ENCODE results near the gene PSPC1.
"Not testable (repeated sequence)": the region's sequence is repeated elsewhere in the genome, so short reads cannot be mapped to it uniquely, and the experiment has no call there.

Gene PSPC1

DNA sequence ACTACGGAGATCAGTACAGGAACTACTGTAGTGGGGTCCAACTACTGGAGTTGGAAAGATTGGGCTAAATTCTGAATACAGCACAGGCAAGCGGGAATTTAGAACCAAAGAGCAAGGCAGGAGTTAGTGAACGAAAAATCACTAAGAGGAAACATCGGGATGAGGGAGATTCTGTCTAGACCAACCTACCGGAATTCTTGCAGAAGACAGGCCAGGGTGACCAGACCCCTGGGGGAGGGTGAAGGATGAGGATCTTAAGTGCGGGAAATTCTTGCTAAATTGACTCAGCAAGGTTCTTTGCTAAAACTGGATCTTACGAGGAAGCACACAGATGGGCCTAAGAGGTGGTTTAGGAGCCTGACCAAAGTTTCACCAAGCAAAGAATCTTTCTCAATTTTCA, 13.2 kb upstream of the PSPC1 start:
- no peaks in the 10 kb centered on the region for H3K36me3 ChIP-seq (ENCODE audit: low read depth)
- no peak overlapping the region for H3K27ac ChIP-seq (ENCODE audit: poor library complexity, severe bottlenecking)
- TF ChIP-seq, protein P1, sequence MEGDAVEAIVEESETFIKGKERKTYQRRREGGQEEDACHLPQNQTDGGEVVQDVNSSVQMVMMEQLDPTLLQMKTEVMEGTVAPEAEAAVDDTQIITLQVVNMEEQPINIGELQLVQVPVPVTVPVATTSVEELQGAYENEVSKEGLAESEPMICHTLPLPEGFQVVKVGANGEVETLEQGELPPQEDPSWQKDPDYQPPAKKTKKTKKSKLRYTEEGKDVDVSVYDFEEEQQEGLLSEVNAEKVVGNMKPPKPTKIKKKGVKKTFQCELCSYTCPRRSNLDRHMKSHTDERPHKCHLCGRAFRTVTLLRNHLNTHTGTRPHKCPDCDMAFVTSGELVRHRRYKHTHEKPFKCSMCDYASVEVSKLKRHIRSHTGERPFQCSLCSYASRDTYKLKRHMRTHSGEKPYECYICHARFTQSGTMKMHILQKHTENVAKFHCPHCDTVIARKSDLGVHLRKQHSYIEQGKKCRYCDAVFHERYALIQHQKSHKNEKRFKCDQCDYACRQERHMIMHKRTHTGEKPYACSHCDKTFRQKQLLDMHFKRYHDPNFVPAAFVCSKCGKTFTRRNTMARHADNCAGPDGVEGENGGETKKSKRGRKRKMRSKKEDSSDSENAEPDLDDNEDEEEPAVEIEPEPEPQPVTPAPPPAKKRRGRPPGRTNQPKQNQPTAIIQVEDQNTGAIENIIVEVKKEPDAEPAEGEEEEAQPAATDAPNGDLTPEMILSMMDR (IDR thresholded peaks at IDR 0.05; ENCODE audit: poor library complexity, severe bottlenecking), result no peak
- H3K4me1 ChIP-seq (ENCODE audit: insufficient read depth, poor library complexity, severe bottlenecking), result peaks cover 17% of the 10 kb centered on the region
- no peaks in the 10 kb centered on the region for H3K9me3 ChIP-seq (ENCODE audit: severe bottlenecking)
- no peaks in the 10 kb centered on the region for H3K27me3 ChIP-seq (ENCODE audit: insufficient read depth, poor library complexity, severe bottlenecking)
- DNase-seq (ENCODE audit: low spot score) (no peak), ATAC-seq (ENCODE audit: low read depth) (no peak)
- H3K4me3 ChIP-seq (ENCODE audit: severe bottlenecking), result no peak overlapping the region

DNA sequence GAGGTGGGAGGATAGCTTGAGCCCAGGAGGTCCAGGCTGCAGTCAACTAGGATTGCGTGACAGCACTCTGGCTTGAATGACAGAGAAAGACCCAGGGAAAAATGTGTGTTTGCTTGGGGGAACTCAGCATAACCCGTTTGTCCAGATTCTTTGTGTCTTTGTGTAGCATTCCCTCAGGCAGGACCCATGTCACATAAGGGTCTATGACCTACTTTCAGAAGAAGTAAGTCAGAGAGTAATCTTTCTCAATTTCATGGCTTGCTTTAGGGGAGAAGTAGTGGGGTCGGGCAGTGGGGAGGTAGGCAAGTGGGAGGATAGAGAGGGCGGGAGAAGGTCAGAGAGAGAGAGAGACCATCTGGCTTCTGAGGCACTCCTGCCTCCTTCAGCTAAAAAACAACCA, 11.9 kb upstream of the PSPC1 start:
- peak overlapping the region; percentile 69 for H3K27ac ChIP-seq (ENCODE audit: poor library complexity, severe bottlenecking)
- ATAC-seq (ENCODE audit: low read depth), result peak; percentile 59

DNA sequence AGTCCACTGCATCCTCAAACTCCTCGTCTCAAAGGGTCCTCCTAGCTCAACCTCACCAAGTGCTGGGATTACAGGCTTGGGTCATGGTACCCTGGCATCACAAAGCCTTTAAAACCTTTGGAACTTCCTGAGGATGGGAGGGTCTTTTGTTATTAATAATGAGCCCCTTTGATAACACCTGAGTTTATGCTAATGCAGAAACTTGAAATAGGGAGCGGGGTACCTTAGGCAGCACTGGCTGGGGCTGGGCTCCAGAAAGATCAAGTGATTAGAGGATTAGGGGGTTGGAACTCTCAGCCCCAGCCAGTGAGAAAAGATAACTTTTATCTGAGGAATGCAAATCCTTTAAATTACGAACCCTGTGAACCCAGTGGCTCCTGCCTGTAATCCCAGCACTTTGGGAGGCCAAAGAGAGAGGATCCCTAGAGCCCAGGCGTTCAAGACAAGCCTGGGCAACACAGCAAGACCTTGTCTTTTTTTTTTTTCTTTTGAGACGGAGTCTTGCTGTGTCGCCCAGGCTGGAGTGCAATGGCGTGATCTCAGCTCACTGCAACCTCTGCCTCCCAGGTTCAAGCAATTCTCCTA, 9.3 kb upstream of the PSPC1 start:
- DNase-seq (ENCODE audit: low spot score), result no peak
- TF ChIP-seq, protein P1 (IDR thresholded peaks at IDR 0.05; ENCODE audit: poor library complexity, severe bottlenecking), result no peak
- Histone ChIP-seq H3K4me3 (ENCODE audit: severe bottlenecking) (no peak overlapping the region), H3K36me3 (ENCODE audit: low read depth) (no peaks in the 10 kb centered on the region), H3K27me3 (ENCODE audit: insufficient read depth, poor library complexity, severe bottlenecking) (no peaks in the 10 kb centered on the region), H3K4me1 (ENCODE audit: insufficient read depth, poor library complexity, severe bottlenecking) (peaks cover 17% of the 10 kb centered on the region), H3K27ac (ENCODE audit: poor library complexity, severe bottlenecking) (no peak overlapping the region), H3K9me3 (ENCODE audit: severe bottlenecking) (no peaks in the 10 kb centered on the region)
- ATAC-seq (ENCODE audit: low read depth), result no peak

More for the DNA sequence above, 11.9 kb upstream of the PSPC1 start:
- DNase-seq (ENCODE audit: low spot score), result no peak
- Histone ChIP-seq H3K4me1 (ENCODE audit: insufficient read depth, poor library complexity, severe bottlenecking) (peaks cover 17% of the 10 kb centered on the region), H3K4me3 (ENCODE audit: severe bottlenecking) (no peak overlapping the region), H3K9me3 (ENCODE audit: severe bottlenecking) (no peaks in the 10 kb centered on the region), H3K27me3 (ENCODE audit: insufficient read depth, poor library complexity, severe bottlenecking) (no peaks in the 10 kb centered on the region), H3K36me3 (ENCODE audit: low read depth) (no peaks in the 10 kb centered on the region)
- TF ChIP-seq, protein P1 (IDR thresholded peaks at IDR 0.05; ENCODE audit: poor library complexity, severe bottlenecking), result no peak

DNA sequence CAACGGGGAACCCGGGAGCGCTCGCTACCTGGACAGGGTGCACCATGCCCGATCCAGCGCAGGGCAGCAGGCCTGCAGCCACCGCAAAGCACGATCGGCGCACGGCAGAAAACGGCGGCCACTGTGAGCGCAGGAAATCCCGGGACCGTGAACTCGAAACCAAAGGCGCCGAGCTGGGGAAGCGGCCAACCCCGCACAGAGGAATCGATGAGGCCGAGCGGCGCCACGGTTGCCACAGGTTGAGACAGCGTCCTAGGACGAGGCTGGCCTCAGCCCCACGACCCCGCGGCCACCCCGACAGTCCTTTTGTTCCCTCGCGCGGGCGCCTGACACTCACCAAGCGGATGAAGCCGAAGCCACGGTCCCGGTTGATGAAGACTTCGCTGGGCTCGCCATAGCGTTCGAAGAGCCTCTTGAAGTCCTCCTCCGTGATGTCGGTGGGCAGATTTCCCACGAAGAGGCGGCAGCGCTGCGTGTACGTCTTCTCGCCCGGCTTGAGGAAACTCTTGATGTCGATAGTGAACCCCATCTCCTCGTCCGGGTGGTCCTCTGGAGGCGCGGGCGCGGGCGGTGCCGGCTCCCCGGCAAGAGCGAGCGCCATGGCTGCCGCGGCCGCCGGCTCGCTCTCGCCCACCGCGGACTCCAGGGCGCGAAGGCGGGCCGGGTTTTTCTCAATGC, 557 bp downstream of the PSPC1 start:
- Histone ChIP-seq H3K27me3 (ENCODE audit: insufficient read depth, poor library complexity, severe bottlenecking) (no peaks in the 10 kb centered on the region), H3K4me3 (ENCODE audit: severe bottlenecking) (peak overlapping the region; percentile 70), H3K27ac (ENCODE audit: poor library complexity, severe bottlenecking) (peak overlapping the region; percentile 62), H3K9me3 (ENCODE audit: severe bottlenecking) (no peaks in the 10 kb centered on the region), H3K36me3 (ENCODE audit: low read depth) (peaks cover 16% of the 10 kb centered on the region), H3K4me1 (ENCODE audit: insufficient read depth, poor library complexity, severe bottlenecking) (peaks cover 6% of the 10 kb centered on the region)
- peak; percentile 54 for DNase-seq (ENCODE audit: low spot score)
- TF ChIP-seq, protein P1 (IDR thresholded peaks at IDR 0.05; ENCODE audit: poor library complexity, severe bottlenecking), result no peak
- peak; percentile 68 for ATAC-seq (ENCODE audit: low read depth)

DNA sequence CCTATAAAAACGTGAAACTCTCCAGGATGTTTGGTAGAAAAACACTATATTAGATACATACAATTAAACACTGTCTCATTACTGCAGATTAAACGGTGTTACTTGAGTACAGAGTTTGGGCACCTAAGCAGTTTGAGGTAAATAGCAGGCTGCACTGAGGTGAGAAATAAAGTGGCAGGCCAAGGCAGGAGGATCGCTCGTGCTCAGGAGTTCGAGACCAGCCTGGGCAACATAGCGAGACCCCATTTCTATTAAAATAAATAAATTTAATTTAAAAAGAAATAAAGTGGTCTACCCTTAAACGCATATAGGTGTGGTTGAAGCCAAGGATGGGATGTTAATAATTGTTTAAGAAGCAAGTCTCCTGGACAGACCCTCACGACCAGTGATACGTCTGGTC, 1.2 kb downstream of the PSPC1 start:
- Histone ChIP-seq H3K9me3 (ENCODE audit: severe bottlenecking) (no peaks in the 10 kb centered on the region), H3K27me3 (ENCODE audit: insufficient read depth, poor library complexity, severe bottlenecking) (no peaks in the 10 kb centered on the region), H3K4me3 (ENCODE audit: severe bottlenecking) (peak overlapping the region; percentile 70), H3K4me1 (ENCODE audit: insufficient read depth, poor library complexity, severe bottlenecking) (peaks cover 6% of the 10 kb centered on the region), H3K36me3 (ENCODE audit: low read depth) (peaks cover 16% of the 10 kb centered on the region), H3K27ac (ENCODE audit: poor library complexity, severe bottlenecking) (peak overlapping the region; percentile 62)
- no peak for DNase-seq (ENCODE audit: low spot score)
- TF ChIP-seq, protein P1 (IDR thresholded peaks at IDR 0.05; ENCODE audit: poor library complexity, severe bottlenecking), result no peak
- no peak for ATAC-seq (ENCODE audit: low read depth)

DNA sequence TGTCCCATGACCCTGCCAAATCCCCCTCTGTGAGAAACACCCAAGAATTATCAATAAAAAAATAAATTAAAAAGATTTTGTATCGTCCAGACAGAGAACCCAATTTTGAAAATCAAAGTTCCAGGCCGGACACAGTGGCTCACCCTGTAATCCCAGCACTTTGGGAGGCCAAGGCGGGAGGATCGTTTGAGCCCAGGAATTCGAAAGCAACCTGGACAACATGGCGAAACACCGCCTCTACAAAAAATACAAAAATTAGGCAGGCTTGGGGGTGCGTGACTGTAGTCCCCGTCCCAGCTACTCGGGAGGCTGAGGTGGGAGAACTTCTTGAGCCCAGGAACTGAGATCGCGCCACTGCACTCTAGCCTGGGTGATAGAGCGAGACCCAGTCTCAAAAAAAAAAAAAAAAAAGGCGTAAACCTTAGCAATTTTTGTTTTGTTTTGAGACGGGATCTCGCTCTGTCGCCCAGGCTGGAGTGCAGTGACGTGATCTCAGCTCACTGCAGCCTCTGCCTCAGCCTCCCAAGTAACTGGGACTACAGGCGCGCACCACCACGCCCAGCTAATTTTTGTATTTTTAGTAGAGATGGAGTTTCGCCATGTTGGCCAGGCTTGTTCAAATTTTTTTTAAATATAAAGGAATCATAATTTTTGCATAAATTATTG, 1.9 kb downstream of the PSPC1 start:
- H3K27ac ChIP-seq (ENCODE audit: poor library complexity, severe bottlenecking); DNase-seq (ENCODE audit: low spot score); H3K9me3 ChIP-seq (ENCODE audit: severe bottlenecking); H3K4me1 ChIP-seq (ENCODE audit: insufficient read depth, poor library complexity, severe bottlenecking); H3K27me3 ChIP-seq (ENCODE audit: insufficient read depth, poor library complexity, severe bottlenecking); ATAC-seq (ENCODE audit: low read depth): not testable (repeated sequence)
- Histone ChIP-seq H3K36me3 (ENCODE audit: low read depth) (peaks cover 16% of the 10 kb centered on the region), H3K4me3 (ENCODE audit: severe bottlenecking) (peak overlapping the region; percentile 70)
